Ramos (cell line): ENCODE results near the gene CCNJ.

ENCODE experiments used
- in situ Hi-C: fragments of 300-500 bp; cut with MboI; formaldehyde crosslinking; loops from one replicate; pipeline ENCODE4 v1.14.3; 2022; ENCODE audit warnings: low sequenced_read_pairs; ENCODE audit not compliant: unreplicated experiment

Gene CCNJ

DNA sequence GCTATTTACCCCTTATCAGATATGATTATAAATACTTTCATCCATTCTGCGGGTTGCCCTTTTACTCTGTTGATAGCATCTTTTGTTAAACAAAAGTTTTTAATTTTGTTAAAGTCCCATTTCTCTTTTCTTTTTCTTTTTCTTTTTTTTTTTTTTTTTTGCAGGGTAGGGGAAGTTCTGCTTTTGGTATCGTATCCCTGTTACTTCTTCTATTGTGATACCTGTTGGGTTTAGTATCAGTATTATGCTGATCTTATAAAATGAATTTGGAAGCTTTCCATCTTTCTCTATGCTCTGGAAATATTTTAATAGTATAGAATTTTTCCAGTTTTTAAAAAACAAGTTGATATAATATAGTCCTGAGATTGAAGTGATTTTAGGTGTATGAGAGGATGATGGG lies 6.0 kb downstream of the CCNJ start:
- in situ Hi-C loops: no loop called here

GRCh38 chr10:96053985-96054384 lies 10.6 kb downstream of the CCNJ start:
- in situ Hi-C loops: no loop called here

- in situ Hi-C loops: no loop called here
Measured at GRCh38 chr10:96056787-96057186, 13.4 kb downstream of the CCNJ start.

- in situ Hi-C loops: no loop called here
Measured at GRCh38 chr10:96061232-96061631, 17.8 kb downstream of the CCNJ start.

GRCh38 chr10:96072674-96073073 lies 29.3 kb downstream of the CCNJ start:
- in situ Hi-C loops: no loop called here

- in situ Hi-C loops: no loop called here
Measured at GRCh38 chr10:96073722-96074121, 30.3 kb downstream of the CCNJ start.

- in situ Hi-C loops: no loop called here
Measured at GRCh38 chr10:96074776-96075175, 31.4 kb downstream of the CCNJ start.

- in situ Hi-C loops: no loop called here
Measured at GRCh38 chr10:96075977-96076376, 32.6 kb downstream of the CCNJ start.

DNA sequence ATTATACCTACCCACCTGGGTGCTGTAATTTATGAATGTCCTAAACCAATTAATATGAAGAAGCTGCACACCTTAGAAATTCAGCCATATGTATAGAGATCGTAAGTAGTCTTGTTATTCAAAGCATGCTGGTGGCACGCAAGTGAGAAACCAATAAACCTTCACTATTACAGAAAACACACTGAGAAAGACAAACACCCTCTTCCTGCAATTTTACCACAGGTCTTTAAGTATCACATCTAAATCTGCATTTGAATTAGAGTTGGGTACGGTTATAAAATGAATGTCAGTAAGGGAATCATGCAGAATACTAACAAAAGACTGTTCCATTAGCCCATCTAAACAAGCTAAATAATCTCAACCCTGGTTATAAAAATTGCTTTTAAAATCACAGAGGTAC lies 33.8 kb downstream of the CCNJ start:
- in situ Hi-C loops: no loop called here

DNA sequence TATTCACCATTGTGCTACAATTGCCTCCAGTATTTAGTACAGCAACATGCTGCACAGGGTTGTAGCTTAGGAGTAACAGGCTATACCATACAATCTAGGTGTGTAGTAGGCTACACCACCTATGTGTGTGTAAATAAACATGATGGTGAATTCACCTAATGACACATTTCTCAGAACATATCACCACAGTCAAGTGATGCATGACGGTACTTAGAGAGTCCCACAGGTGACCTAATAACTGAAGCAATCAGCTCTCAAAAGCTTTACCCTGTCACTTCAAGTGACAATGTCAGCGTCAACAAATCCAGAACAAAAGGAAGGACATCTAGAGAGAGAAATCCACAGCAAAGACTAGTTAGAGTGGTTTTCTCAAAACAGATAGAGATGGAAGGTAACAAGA lies 38.8 kb downstream of the CCNJ start:
- in situ Hi-C loops: no loop called here

- in situ Hi-C loops: no loop called here
Measured at GRCh38 chr10:96082748-96083147, 39.4 kb downstream of the CCNJ start.

DNA sequence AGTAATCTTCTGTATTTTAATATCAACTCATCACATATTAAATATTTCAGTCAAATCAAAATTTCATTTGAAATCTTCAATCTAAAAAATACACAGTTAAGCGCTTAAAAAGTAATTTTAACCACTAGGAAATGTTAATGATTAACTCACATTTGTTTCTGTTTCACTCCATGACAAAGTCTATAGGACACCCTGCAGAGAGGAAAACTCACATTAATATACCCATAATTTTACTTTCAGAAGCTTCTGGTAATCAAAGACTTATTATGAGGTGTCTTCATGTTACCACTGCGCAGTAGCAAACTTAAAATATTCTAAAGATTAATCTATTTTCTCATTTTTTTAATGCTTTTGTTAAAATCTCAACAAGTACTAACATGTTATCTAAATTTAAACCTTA lies 45.7 kb downstream of the CCNJ start:
- in situ Hi-C loops: no loop called here

GRCh38 chr10:96089670-96090462 lies 46.5 kb downstream of the CCNJ start:
- in situ Hi-C loops: no loop called here

- in situ Hi-C loops: no loop called here
Measured at GRCh38 chr10:96090463-96090800, 47.0 kb downstream of the CCNJ start.

GRCh38 chr10:96092999-96093767 lies 49.8 kb downstream of the CCNJ start:
- in situ Hi-C loops: no loop called here

DNA sequence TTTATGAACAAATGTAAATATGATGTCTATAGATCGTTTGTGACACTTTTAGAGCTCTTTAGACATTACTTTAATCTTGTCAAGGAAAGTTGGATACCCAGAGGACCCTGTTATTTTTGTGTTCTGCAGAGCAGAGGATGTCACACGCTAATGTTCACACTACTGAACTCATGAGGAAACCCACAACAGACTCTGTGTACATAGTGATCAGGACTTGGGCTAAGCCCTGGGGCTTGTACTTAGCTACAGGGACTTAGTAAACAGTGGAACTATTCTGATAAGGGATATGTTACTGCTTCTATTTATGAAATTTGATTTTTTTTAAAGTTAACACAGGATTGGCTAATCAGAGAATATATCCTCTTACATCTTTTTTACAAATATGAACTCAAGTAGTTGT lies 50.6 kb downstream of the CCNJ start:
- in situ Hi-C loops: no loop called here

DNA sequence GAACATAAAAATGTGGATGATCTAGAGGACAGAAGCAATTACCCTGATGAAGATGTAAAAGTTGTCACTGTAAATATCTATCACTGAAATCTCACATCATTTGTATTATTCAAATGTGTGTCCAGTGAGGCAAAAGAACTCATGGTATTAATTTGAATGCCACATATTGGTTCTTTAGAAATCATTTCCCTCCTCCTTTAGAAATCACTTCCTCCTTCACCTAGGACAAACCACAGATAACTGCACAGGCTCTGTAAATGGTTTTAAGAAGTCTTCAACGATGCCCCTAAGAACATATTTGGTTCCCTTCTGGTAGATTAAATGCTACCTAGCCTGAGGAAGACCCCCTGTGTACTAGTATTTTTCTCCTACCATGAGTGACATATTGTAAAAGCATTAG lies 53.6 kb downstream of the CCNJ start:
- in situ Hi-C loops: no loop called here

DNA sequence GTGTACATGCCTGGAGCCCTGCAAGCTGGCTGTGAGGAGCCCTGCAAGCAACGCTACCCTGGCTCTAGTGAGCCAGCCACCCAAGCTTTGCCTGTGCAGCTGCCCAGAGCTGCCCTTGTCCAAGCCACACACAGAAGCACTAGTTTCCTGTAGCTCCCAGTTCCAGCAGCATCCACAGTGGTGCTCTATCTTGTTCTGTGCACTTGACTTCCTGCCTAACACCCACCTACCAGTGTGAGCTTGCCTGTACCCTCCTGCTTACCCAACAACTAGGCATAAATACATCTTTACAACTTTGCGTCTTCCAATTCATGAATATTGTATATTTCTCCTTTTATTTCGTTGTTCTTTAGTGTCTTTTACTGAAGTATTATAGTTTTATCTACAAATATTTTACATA lies 54.5 kb downstream of the CCNJ start:
- in situ Hi-C loops: no loop called here

DNA sequence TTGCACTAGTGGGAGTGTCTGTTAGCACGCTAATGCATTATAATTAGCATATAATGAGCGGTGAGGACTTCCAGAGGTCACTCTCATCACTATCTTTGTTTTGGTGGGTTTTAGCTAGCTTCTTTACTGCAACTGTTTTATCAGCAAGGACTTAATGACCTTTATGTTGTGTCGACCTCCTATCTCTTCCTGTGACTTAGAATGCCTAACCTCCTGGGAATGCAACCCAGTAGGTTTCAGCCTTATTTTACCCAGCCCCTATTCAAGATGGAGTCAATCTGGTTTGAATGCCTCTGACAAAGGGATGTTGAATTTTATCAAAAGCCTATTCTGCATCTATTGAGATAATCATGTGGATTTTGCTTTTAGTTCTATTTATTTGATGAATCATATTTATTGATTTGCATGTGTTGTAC lies 64.2 kb downstream of the CCNJ start:
- in situ Hi-C loops: no loop called here
